Measurements from ENCODE around the gene CAMK2D. TPM values are rescaled to one million over a fixed set of nuclear protein-coding genes. Genes with fewer than 3 reads are reported as not detected.

The CAMK2D gene
- total RNA-seq, 2 donors from 2014 or later = 69.5 to 109 TPM

GRCh38 chr4:113472864-113473263 lies 288.7 kb downstream of the CAMK2D start:
- Histone ChIP-seq H3K9me3 (peaks cover 3% of the 10 kb centered on the region), H3K4me1 (no peaks in the 10 kb centered on the region), H3K27ac (no peak overlapping the region), H3K36me3 (no peaks in the 10 kb centered on the region), H3K4me3 (no peak overlapping the region), H3K27me3 (no peaks in the 10 kb centered on the region), H3K9ac (ENCODE audit: low read depth in 2 of 2, low read length in 2 of 2) (no peak overlapping the region)
- intact Hi-C loops (cut with DNase I) = no loop called here
- no peak for DNase-seq
- no peak for TF ChIP-seq CTCF (IDR thresholded peaks at IDR 0.05)

- H3K9ac ChIP-seq (ENCODE audit: low read depth in 2 of 2, low read length in 2 of 2) = no peak overlapping the region
- H3K36me3 ChIP-seq = no peaks in the 10 kb centered on the region
- no peaks in the 10 kb centered on the region for H3K27me3 ChIP-seq
- H3K27ac ChIP-seq = no peak overlapping the region
- H3K9me3 ChIP-seq = no peaks in the 10 kb centered on the region
- no peak for TF ChIP-seq CTCF (IDR thresholded peaks at IDR 0.05)
- no peak for DNase-seq
- no peaks in the 10 kb centered on the region for H3K4me1 ChIP-seq
- intact Hi-C loops (cut with DNase I) = no loop called here
- no peak overlapping the region for H3K4me3 ChIP-seq
Observed at GRCh38 chr4:113471146-113471860, 290.2 kb downstream of the CAMK2D start.

DNA sequence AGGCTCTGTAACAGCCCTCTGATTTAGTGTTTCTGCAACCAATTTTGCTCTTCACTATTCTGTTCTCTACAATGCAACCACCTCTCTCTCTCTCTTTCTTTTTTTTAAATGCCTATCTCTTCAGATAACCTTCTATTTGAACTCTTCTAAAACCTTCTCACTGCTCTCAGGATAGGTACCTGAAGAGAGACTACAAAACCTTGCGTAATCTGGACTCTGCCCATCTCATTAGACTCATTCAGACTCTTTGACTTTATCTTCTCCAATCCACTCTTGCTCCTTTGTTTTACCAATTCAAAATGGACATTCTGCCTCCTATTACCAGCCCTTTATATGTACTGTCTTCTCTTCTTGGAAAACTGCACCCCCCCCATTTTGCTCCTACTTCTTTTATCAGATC lies 291.6 kb downstream of the CAMK2D start:
- Histone ChIP-seq H3K36me3 (no peaks in the 10 kb centered on the region), H3K9me3 (no peaks in the 10 kb centered on the region), H3K27ac (no peak overlapping the region), H3K4me3 (no peak overlapping the region), H3K9ac (ENCODE audit: low read depth in 2 of 2, low read length in 2 of 2) (no peak overlapping the region), H3K4me1 (no peaks in the 10 kb centered on the region), H3K27me3 (no peaks in the 10 kb centered on the region)
- intact Hi-C loops (cut with DNase I) = no loop called here
- TF ChIP-seq CTCF (IDR thresholded peaks at IDR 0.05) = no peak
- DNase-seq = no peak

- Histone ChIP-seq H3K4me3 (no peak overlapping the region), H3K36me3 (no peaks in the 10 kb centered on the region), H3K9ac (ENCODE audit: low read depth in 2 of 2, low read length in 2 of 2) (no peak overlapping the region), H3K9me3 (no peaks in the 10 kb centered on the region), H3K27me3 (no peaks in the 10 kb centered on the region), H3K27ac (peak overlapping the region; percentile 29), H3K4me1 (no peaks in the 10 kb centered on the region)
- DNase-seq = no peak
- intact Hi-C loops (cut with DNase I) = no loop called here
- TF ChIP-seq CTCF (IDR thresholded peaks at IDR 0.05) = no peak
Observed at GRCh38 chr4:113469023-113469390, 292.5 kb downstream of the CAMK2D start.

DNA sequence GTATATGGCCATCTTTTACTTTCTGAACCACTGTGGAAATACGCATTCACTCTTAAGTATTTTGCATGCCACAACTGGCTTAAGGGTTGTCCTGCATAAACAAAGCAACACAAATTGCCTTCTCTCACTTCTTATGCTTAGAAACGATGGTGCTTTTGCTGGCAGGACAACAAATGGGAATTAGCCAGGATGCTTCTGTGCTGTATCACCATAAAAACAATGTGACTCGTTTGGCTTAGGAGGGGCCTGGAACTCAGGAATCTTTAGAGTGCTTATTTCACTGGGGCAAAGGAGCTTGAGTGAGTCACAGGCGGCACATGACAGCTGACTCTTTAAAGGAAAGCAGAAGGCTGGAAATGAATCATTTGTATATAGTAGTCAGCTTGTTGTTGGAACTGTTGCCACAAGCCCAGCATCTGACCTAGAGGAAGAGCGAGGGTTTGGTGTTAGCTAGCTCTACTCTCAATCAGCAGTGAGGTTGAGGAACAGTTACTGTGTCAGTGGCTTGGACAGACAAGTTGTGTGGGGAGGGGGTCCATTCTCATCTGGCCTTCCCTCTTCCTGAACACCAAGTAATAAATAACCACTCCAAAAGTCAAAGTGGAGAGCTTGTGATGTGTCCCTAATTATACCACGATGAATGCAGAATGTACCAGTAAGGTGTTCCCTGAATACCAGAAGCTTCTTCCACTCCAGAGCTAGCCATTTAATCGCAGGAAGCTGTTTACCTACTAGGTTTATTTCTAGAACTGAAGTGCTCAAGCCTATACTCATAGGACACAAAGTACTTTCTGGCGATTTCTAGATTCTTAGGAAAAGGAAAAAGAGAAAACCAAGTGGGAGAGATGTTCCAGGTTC lies 293.1 kb downstream of the CAMK2D start:
- peak; percentile 58 for DNase-seq
- no peaks in the 10 kb centered on the region for H3K9me3 ChIP-seq
- no peaks in the 10 kb centered on the region for H3K36me3 ChIP-seq
- intact Hi-C loops (cut with DNase I) = no loop called here
- no peak overlapping the region for H3K9ac ChIP-seq (ENCODE audit: low read depth in 2 of 2, low read length in 2 of 2)
- H3K27me3 ChIP-seq = no peaks in the 10 kb centered on the region
- no peak for TF ChIP-seq CTCF (IDR thresholded peaks at IDR 0.05)
- H3K27ac ChIP-seq = peak overlapping the region; percentile 29
- no peak overlapping the region for H3K4me3 ChIP-seq
- no peaks in the 10 kb centered on the region for H3K4me1 ChIP-seq

Measured in colonic mucosa (tissue), 4 donors.